GM13976 (cell line): ENCODE results near the gene WWC1.

Experiments used
- DNase-seq: peaks from one replicate; pipeline ENCODE4 v3.0.0; 2012; ENCODE audit warnings: low spot score
- in situ Hi-C: fragments of 300-500 bp; cut with MboI; formaldehyde crosslinking; loops from one replicate; pipeline ENCODE4 v1.12.0; 2022; ENCODE audit warnings: low sequenced_read_pairs, mixed read lengths, inconsistent platforms; ENCODE audit not compliant: unreplicated experiment
- TF ChIP-seq, protein P1 (sequence below): IDR thresholded peaks from 2 replicates; pipeline ENCODE4 v1.5.1; 2012; ENCODE audit warnings: borderline replicate concordance, mild to moderate bottlenecking; ENCODE audit not compliant: insufficient read depth; ENCODE audit errors: extremely low read depth, missing control alignments, control extremely low read depth

WWC1 gene

DNA sequence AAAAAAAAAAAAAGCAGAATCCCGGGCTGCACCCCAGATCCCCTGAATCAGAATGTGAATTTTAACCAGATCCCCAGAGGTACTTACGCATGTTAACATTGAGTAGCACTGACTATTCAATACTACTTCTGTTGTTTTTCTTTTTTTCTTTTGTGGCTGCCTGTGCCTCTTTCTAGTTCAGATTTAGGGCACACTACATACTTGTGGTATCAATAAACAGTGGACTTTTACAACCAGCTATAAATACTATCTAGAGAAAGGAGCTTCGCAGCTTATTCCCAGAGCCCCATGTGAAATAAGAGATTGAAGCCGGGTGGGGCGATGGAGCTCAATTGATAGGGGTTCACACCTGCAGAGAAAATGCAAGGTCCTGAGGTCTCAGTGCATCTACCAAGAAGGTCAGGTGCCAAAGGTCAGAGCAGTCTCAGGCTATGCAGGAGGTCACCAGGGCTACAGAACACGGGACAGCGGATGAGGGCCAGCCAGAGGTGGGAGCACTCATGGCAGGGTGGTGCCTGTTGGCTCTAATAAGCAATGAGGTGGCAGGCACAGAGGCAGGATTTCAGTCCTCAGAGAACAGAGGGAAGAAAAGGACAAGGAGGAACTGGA, 22.3 kb downstream of the WWC1 start:
- in situ Hi-C loops, result no loop called here
- DNase-seq, result no peak
- TF ChIP-seq, protein P1, sequence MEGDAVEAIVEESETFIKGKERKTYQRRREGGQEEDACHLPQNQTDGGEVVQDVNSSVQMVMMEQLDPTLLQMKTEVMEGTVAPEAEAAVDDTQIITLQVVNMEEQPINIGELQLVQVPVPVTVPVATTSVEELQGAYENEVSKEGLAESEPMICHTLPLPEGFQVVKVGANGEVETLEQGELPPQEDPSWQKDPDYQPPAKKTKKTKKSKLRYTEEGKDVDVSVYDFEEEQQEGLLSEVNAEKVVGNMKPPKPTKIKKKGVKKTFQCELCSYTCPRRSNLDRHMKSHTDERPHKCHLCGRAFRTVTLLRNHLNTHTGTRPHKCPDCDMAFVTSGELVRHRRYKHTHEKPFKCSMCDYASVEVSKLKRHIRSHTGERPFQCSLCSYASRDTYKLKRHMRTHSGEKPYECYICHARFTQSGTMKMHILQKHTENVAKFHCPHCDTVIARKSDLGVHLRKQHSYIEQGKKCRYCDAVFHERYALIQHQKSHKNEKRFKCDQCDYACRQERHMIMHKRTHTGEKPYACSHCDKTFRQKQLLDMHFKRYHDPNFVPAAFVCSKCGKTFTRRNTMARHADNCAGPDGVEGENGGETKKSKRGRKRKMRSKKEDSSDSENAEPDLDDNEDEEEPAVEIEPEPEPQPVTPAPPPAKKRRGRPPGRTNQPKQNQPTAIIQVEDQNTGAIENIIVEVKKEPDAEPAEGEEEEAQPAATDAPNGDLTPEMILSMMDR, result no peak

GRCh38 chr5:168314735-168315411, 23.4 kb downstream of the WWC1 start:
- DNase-seq, result no peak
- in situ Hi-C loops, result no loop called here

DNA sequence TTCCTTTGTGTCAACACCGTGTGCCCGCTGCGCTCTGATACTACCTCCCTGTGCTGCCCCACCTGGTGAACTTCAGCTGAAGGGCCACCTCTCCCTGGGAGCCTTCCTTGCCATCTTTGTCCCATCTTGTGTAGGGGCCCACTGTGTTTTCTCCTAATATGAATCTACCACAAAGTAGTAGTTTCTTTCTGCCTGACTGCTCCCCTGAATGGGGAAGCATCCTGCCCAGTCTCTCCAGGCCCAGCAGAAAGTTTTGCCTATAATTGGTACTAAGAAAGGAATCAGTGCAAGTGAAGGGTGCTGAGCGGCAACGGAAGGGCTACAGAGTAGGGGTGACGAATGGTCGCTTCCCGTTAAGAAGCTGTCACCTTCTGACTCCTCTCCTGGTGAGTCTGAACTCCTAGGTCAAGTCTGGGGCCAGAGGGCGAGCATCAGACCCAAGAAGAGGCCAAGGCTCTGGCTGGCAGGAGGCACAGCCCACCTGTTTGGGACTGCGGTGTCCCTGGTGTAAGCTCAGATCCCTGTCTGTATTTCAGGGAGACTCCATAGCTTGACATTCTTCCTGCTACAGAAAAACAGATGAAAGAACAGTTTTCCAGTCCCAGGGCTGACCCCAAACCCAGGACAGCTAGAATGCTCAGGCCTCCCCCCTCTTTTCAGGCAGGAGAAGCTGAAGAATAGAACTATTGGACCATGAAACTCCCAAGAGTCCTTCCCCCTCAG, 24.1 kb downstream of the WWC1 start:
- in situ Hi-C loops, result no loop called here
- DNase-seq, result no peak
- TF ChIP-seq, protein P1, result no peak

More at GRCh38 chr5:168314735-168315411, 23.4 kb downstream of the WWC1 start:
- TF ChIP-seq, protein P1, result no peak

DNA sequence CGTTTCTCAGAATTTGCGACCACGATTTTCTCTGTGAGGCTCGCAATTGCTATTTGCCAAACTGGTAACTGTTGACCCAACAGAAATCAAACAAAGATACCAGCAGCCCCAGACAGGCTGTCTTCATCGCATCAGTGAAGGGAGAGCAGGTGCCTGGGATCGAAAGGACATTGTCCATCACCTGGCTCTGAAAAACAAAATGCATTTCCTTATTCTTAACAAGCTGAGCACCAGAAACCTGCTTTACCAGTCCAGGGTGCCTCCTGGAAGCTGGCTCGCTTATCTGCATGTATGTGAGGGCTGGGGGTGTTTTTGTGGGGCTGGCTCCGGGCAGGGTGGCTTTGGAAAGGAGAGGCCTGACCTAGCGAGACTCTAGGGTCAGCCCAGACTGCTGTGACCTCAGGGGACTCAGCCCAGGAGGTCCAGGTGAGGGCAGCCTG, 24.7 kb downstream of the WWC1 start:
- in situ Hi-C loops, result no loop called here
- TF ChIP-seq, protein P1, result no peak
- DNase-seq, result no peak

DNA sequence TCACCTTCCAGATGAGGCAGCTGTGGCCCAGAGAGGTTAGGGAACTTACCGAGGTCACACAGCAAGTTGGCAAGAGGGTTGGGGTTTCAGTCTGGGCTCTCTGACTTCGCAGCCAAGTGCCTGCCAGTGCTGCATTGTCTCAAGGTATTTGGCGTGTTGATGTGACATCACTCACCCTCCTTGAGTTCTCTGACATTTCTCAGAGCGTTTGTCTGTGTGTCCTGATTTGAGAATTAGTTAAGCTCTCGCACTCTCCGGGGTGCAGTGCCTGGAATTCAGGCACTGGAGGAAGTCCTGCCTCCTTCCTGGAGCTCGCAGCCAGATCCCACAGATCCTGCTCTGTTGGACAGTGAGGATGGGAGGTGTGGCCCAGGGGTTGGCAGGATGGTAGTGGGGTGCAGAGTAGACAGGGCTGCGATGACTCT, 25.7 kb downstream of the WWC1 start:
- no peak for DNase-seq
- in situ Hi-C loops, result no loop called here

DNA sequence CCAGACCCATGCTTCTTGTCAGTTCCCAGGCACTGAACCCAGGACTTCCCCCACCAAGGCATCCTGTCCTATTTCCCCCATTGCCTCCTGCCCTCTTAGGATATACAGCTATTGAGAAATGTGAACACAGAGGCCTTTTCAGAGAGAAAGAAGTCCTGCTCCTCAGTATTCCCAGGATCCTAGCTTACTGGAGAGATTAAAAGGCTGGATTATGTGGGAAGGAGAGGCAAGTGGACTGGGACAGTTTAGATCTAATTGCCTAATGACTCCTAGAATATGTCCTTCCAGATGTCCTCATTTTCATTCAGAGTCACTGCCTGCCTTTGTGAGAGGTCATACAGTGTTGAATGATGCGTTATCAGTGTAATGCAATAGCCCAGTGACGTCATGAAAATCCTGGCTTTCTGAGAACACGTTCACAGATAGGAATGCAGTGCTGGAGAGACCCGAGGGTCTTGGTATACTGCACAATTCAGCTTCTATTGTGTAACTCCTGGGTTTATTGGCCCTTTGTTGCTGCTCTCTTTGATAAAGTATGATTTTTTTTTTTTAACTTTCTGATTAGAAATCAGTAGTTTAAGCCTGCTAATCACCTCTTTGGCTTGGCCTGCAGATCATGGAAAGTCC, 26.2 kb downstream of the WWC1 start:
- TF ChIP-seq, protein P1, result no peak
- in situ Hi-C loops, result no loop called here
- no peak for DNase-seq

More for the DNA sequence above, 25.7 kb downstream of the WWC1 start:
- TF ChIP-seq, protein P1, result no peak
